HG03103 (cell line): ENCODE data around the gene RPS27.

Experiments used
- ATAC-seq: cut with Tn5 transposase; IDR thresholded peaks from one replicate; pipeline ENCODE4 v1.9.1; 2021; ENCODE audit warnings: low read depth; ENCODE audit not compliant: unreplicated experiment

RPS27 gene

DNA sequence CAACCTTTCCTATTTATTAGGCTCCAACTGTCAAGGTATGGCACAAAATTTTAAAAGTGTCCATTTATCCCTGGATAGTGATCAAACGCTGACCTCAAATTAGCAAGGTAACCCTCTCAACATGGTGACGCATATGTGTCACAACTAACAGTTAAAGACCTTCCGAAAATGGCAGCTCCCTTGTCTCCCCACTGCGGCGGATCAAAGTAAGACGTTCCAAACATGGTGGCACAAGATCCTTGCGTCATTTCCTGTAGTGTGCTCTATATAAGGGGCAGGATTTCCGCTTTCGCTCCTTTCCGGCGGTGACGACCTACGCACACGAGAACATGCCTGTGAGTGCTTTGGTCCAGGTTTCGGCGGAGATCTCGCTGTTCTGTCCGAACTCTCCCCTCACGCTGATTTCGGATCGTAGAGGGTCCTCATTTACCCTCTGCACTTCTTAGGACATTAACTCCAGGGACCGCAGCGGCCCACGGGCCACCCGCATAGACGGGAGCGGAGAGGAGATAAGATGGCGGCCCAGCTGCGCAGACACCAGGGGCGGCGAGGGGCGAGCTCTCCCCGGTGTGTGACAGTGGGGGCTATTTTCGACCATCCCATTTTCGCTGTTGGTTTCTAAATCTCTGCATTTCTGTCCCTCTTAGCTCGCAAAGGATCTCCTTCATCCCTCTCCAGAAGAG lies at the start of gene RPS27:
RPS27 (plus strand) TSS at position 295 of the 683 bp plus-strand sequence; CDS start at position 330, 35 bp downstream.
- peak; percentile 57 for ATAC-seq

DNA sequence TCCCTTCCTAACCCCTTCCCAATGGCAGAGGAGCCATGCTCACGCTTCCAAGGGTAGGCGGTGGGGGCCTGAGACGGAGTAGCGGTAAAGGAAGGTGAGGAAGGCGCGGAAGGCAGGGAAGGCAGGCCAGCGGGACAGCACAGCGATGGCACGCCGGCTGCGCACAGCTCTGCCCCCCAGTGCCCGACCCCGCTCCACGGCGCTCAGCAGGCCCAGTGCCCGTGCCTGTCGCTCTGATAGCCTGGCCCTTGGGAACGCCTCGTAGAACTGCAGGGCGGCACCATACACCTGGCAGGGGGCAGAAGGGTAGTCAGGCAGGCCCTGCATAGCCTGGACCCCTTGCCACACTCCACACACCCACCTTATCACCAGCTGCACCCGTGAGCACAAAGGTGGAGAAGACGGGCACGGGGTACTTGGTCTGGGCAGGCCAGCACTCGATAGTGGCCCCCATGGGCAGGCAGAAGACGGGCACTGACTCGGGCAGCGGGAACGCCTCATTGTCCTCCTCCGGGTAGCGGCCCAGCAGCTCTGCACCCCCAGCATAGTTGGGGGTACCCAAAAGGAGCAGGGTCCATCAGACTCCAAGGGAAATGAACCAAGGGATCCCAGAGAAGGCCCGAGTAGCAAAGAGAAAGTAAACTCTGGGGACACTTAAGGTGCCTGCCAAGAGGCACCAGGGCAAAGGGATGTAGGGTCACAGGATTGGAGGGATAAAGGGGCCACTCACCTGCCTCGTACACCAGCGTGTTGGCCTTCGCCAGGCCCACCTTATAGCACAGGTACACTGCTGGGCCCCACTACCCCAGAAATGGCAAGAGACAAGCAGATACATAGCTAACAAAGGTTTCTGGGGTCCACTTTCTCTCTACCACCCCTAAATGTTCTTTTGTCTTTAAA lies 48.5 kb upstream of the RPS27 start:
- no peak for ATAC-seq

- no peak for ATAC-seq
Measured at GRCh38 chr1:153942766-153943549, 47.6 kb upstream of the RPS27 start.

DNA sequence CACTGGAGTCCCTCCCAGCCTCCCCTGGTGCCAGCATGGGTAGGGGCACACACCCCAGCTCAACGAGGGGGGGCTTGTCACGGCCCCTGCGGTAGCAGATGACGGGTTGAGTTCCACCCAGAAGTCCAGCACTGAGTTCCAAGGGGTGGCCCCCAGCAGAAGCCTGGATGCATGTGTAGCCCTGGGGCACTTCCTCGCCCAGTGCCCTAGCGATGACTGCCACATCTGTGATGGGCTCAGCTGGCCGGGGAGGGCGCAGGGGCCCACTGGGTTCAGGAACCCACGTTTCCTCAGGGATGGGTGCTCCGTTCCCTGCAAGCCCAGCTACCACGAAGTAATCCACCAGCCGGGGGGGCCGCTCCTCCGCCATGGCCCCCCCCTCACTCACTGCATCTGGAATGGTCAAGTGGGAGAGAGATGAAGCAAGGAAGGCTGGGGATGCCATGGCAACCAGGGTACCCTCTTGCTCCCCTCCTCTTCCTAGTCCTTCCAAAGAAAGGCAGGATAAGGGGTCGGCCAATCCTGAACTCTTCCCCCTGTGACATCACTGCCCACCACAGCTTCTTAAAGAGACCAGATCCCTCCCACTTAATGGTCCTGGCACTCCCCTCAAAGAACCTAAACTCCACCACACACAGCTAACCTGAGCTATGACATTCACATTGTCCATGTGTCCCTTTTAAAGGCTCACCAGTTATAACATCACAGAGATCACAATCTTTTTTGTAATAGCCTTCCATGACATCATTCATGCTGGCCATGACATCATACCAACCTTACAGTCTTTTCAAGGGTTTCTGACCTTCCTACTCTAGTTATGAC lies 46.3 kb upstream of the RPS27 start:
- no peak for ATAC-seq

GRCh38 chr1:153944827-153945117 lies 45.8 kb upstream of the RPS27 start:
- no peak for ATAC-seq

- no peak for ATAC-seq
Measured at GRCh38 chr1:153945131-153945794, 45.3 kb upstream of the RPS27 start.

DNA sequence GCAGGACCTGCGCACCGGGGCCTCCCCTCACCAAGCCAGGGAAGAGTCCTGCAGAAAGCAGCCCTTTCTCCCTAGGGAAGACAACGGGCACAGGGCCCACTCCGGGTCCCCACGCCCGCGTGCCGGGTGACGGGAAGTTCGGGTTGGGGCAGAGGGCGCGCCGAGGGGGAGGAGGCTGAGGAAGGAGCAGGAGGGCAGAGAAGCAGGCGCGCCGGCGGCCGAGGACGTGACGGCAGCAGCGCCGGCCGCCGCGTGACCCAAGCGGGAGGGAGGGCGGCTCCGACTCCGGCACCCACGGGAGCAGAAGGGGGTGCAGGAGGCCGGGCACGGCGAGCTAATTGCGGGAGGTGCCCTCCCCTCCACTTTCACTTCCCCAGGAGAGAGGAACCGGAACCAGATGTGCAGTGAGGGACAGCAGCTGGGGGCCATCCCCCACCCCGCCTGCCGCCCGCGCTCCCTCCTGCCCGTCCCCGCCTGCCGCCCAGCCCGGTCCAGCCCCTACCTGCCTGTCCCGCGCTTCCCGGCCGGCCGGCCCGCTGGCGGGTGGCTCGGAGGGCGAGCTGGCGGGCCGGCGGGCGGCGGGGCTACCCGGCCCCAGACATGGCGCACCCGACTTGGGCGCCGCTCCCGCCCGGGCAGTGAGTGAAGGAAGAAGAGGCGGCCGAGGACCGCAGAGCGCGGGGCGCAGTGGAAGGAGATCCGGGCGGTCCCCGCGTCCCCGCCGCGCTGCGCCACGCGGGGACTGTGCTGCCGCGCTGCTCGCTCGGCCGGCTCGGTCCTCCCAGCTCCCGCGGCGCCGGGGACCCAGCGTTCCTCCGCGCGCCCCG lies 44.6 kb upstream of the RPS27 start:
- peak; percentile 54 for ATAC-seq

DNA sequence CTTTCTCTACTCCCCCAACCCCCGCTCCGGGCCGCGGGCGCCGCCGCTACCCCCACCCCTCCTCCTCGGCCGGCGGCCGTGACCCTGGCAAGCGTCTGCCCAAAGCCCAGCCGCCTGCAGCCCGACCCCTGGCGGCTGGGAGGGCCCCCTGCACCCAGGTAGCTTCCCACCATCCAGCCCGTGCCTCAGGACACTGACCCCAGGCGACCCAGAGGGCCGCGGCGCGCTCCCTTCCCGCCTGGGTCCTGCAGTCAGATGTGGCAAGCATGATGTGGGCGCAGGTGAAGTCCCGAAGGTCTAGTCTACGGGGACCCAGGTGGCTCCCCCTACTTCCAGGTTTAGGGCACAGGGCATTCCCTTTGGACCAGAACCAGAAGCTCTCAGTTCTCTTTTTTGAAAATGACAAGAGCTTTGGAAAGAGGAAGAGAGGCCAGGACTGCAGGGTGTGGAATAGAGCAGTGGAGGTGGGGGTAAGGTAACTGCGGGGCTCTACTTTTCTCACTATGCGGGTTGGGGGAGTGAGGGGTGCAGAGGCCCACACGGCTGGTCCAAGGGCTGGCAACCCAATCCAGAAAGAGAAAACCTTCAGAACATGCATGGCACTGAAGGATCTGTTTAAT lies 43.8 kb upstream of the RPS27 start, which contains the start of gene DENND4B:
DENND4B (minus strand) TSS at position 97 of the 620 bp plus-strand sequence. CDS start 2,344 bp downstream, outside the sequence.
- ATAC-seq, result peak; percentile 58

DNA sequence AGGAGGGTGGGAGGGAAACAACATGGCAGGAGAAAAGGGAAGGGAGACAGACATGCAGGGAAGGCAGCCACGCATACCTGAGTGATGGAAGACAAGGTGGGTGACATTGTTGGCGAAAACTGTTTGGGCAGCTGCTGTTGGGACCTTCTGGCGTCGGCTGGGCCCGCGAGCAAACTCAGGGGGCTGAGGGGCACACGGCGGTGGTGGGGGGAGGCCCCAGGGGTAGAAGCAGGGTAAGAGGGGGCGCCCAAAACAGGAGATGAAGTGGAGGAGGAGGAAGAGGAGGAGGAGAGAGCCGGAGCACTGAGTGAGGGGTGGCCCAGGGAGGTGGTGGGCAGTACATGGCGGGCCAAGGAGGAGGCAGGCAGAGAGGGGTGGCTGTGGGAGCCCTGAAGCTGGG lies 39.4 kb upstream of the RPS27 start:
- no peak for ATAC-seq

DNA sequence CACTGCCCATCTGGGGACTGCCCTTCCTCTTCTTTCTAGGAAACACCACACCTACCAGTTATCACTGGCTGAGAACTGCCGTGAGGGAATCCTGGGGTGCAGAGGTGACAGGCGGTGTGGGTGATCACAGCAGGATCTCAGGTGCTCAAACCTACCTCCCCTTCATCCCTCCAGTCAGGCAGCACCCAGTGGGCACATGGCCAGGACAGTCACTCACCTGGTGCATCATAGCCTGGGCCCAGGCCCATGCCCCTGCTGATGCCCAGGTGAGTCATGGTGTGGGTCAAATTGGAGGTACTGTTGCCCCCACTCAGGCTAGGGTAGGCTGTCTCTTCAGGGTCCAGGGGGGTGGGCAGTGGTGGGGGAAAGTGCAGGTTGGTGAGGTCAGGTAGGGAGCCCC lies 38.8 kb upstream of the RPS27 start:
- no peak for ATAC-seq

GRCh38 chr1:153953859-153954365 lies 36.6 kb upstream of the RPS27 start:
- ATAC-seq, result no peak

- no peak for ATAC-seq
Measured at GRCh38 chr1:153954826-153955225, 35.7 kb upstream of the RPS27 start.

DNA sequence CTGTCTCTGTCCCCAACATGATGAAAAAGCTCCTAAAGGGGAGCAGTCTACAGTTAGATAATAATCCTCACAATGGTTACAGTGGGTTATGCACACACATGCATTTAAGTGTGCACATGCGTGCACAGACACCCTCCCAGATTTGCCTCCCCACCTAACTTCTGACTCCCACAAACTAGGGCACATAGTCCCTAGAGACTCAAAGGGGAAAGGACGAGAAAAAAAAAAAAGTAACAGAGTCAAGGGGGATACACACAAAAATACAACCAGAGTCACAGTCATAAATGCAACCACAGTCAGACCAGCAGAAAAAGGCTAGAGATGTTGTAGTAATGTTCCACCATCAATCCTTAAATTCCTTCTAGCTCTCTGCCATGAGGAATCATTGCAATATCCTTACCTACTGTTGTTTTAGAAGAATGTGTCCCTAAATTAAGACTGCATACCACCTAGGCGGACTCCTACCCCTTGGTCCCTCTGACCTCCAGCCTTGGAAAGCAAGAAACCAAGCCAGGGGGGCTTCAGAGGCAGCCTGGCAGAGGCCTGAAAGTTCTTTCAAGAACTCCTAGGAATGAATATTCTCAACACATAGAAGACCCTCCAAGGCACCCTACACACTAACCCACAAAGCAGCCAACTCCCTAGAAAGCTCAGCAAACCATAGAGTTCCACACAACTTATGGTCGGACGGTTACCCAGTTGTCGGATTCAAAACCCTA lies 33.4 kb upstream of the RPS27 start:
- no peak for ATAC-seq

GRCh38 chr1:153957744-153958110 lies 32.8 kb upstream of the RPS27 start:
- no peak for ATAC-seq

GRCh38 chr1:153958111-153958960 lies 32.2 kb upstream of the RPS27 start, which contains the start of gene CRTC2:
Gene CRTC2 (minus strand): TSS chr1:153958612. CDS start chr1:153958497, 115 bp downstream.
- ATAC-seq, result peak; percentile 72

DNA sequence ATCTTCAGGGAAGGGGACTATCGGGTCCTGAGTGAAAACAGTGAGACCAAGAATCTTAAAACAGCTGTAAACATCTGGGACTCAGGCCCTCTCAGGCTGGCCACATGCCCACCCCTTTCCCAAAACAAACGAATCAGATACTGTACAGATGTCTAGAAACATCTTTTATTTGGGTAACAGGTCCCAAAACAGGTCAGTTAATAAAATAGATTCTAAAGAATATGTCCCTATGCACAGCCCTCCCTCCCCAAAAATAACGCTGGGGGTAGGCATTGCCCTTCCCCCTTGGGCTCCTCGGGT lies 31.7 kb upstream of the RPS27 start:
- no peak for ATAC-seq

- no peak for ATAC-seq
Measured at GRCh38 chr1:153959454-153959853, 31.1 kb upstream of the RPS27 start.
